IPS-20b (cell line): Measurements from ENCODE around the gene ZNF135.

Source experiments
- H3K27ac ChIP-seq: one replicate; pipeline ENCODE4 v1.5.1; 2013; ENCODE audit warnings: low read length
- H3K27me3 ChIP-seq: 2 replicates; pipeline ENCODE4 v1.6.1; 2013; ENCODE audit warnings: mild to moderate bottlenecking, low read length, inconsistent platforms; ENCODE audit not compliant: insufficient read depth
- H3K36me3 ChIP-seq: 2 replicates; pipeline ENCODE4 v1.6.1; 2013; ENCODE audit warnings: low read depth, mild to moderate bottlenecking, inconsistent platforms, low read length, moderate library complexity; ENCODE audit not compliant: insufficient read depth
- H3K4me1 ChIP-seq: 2 replicates; pipeline ENCODE4 v1.6.1; 2013; ENCODE audit warnings: mild to moderate bottlenecking, control low read depth, inconsistent platforms, low read length, moderate library complexity; ENCODE audit not compliant: insufficient read depth
- H3K4me3 ChIP-seq: 2 replicates; pipeline ENCODE4 v1.5.1; 2013; ENCODE audit warnings: mild to moderate bottlenecking, low read length, inconsistent platforms
- H3K9ac ChIP-seq: 2 replicates; pipeline ENCODE4 v1.6.1; 2013; ENCODE audit warnings: low read depth, mild to moderate bottlenecking, inconsistent platforms, low read length, moderate library complexity
- H3K9me3 ChIP-seq: 2 replicates; pipeline ENCODE4 v1.6.1; 2013; ENCODE audit warnings: mild to moderate bottlenecking, low read depth, low read length, inconsistent platforms; ENCODE audit not compliant: insufficient read depth

Gene ZNF135

GRCh38 chr19:58084596-58085347, 25.7 kb downstream of the ZNF135 start:
- peaks cover 63% of the 10 kb centered on the region for H3K9me3 ChIP-seq
- H3K36me3 ChIP-seq = peaks cover 16% of the 10 kb centered on the region; the same call in 1 of the 2 replicates
- no peak overlapping the region for H3K9ac ChIP-seq
- H3K4me3 ChIP-seq = no peak overlapping the region
- no peak overlapping the region for H3K27ac ChIP-seq
- no peaks in the 10 kb centered on the region for H3K4me1 ChIP-seq
- no peaks in the 10 kb centered on the region for H3K27me3 ChIP-seq

- Histone ChIP-seq H3K9me3 (peaks cover 58% of the 10 kb centered on the region), H3K36me3 (peaks cover 16% of the 10 kb centered on the region; the same call in 1 of the 2 replicates), H3K4me1 (no peaks in the 10 kb centered on the region)
Measured at GRCh38 chr19:58085348-58085875, 26.3 kb downstream of the ZNF135 start.

GRCh38 chr19:58086825-58087710, 28.0 kb downstream of the ZNF135 start:
- Histone ChIP-seq H3K4me1 (no peaks in the 10 kb centered on the region), H3K9me3 (peaks cover 43% of the 10 kb centered on the region)

More at GRCh38 chr19:58085348-58085875, 26.3 kb downstream of the ZNF135 start:
- H3K27me3 ChIP-seq = no peaks in the 10 kb centered on the region
- H3K27ac ChIP-seq = no peak overlapping the region
- H3K9ac ChIP-seq = no peak overlapping the region
- no peak overlapping the region for H3K4me3 ChIP-seq

GRCh38 chr19:58088521-58089052, 29.5 kb downstream of the ZNF135 start:
- Histone ChIP-seq H3K27me3 (no peaks in the 10 kb centered on the region), H3K4me3 (no peak overlapping the region), H3K9me3 (peaks cover 40% of the 10 kb centered on the region), H3K4me1 (no peaks in the 10 kb centered on the region), H3K27ac (no peak overlapping the region), H3K36me3 (peaks cover 16% of the 10 kb centered on the region; the same call in 1 of the 2 replicates), H3K9ac (no peak overlapping the region)

More at GRCh38 chr19:58086825-58087710, 28.0 kb downstream of the ZNF135 start:
- H3K27ac ChIP-seq = no peak overlapping the region
- no peak overlapping the region for H3K4me3 ChIP-seq
- peaks cover 16% of the 10 kb centered on the region; the same call in 1 of the 2 replicates for H3K36me3 ChIP-seq
- no peak overlapping the region for H3K9ac ChIP-seq
- H3K27me3 ChIP-seq = no peaks in the 10 kb centered on the region

- peaks cover 39% of the 10 kb centered on the region for H3K9me3 ChIP-seq
- no peak overlapping the region for H3K9ac ChIP-seq
- H3K27ac ChIP-seq = no peak overlapping the region
- no peaks in the 10 kb centered on the region for H3K4me1 ChIP-seq
- H3K4me3 ChIP-seq = no peak overlapping the region
- no peaks in the 10 kb centered on the region for H3K27me3 ChIP-seq
- peaks cover 16% of the 10 kb centered on the region; the same call in 1 of the 2 replicates for H3K36me3 ChIP-seq
Measured at GRCh38 chr19:58089846-58090245, 30.8 kb downstream of the ZNF135 start.

- peaks cover 44% of the 10 kb centered on the region for H3K9me3 ChIP-seq
- no peaks in the 10 kb centered on the region for H3K4me1 ChIP-seq
- peaks cover 9% of the 10 kb centered on the region; the same call in 1 of the 2 replicates for H3K36me3 ChIP-seq
- H3K4me3 ChIP-seq = no peak overlapping the region
- H3K27me3 ChIP-seq = no peaks in the 10 kb centered on the region
- no peak overlapping the region for H3K9ac ChIP-seq
- H3K27ac ChIP-seq = no peak overlapping the region
Measured at GRCh38 chr19:58091251-58091995, 32.3 kb downstream of the ZNF135 start.

DNA sequence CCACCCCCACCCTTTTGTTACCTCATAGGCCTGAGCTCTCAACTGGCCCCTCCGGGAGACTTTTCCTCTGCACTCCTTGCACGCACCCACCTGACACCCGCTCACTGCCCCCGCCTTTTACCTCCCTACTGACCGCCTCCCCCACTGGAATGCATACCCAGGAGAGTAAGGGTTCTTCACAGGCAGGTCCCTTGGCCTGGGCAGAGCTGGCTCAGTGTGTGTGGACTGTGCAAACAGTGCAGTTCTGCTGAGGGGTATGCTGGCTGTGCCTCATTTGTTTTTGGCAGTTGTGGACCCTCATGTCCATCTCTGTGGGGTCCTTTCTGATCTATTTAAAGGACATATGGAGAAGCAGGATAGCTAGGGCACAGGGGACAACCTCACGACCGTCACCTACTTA, 34.0 kb downstream of the ZNF135 start:
- Histone ChIP-seq H3K27me3 (no peaks in the 10 kb centered on the region), H3K36me3 (peaks cover 6% of the 10 kb centered on the region; the same call in 1 of the 2 replicates), H3K9ac (no peak overlapping the region), H3K4me3 (no peak overlapping the region), H3K4me1 (no peaks in the 10 kb centered on the region), H3K27ac (no peak overlapping the region), H3K9me3 (peaks cover 40% of the 10 kb centered on the region)

GRCh38 chr19:58095328-58095727, 36.2 kb downstream of the ZNF135 start:
- Histone ChIP-seq H3K9ac (no peak overlapping the region), H3K27me3 (no peaks in the 10 kb centered on the region), H3K4me1 (no peaks in the 10 kb centered on the region), H3K27ac (no peak overlapping the region), H3K4me3 (no peak overlapping the region), H3K36me3 (no peaks in the 10 kb centered on the region), H3K9me3 (peaks cover 43% of the 10 kb centered on the region)

GRCh38 chr19:58096884-58097283, 37.8 kb downstream of the ZNF135 start:
- Histone ChIP-seq H3K27ac (no peak overlapping the region), H3K4me1 (no peaks in the 10 kb centered on the region), H3K27me3 (no peaks in the 10 kb centered on the region), H3K9me3 (peaks cover 47% of the 10 kb centered on the region), H3K9ac (no peak overlapping the region), H3K4me3 (peak overlapping the region; percentile 85; the same call in 1 of the 2 replicates), H3K36me3 (no peaks in the 10 kb centered on the region)

DNA sequence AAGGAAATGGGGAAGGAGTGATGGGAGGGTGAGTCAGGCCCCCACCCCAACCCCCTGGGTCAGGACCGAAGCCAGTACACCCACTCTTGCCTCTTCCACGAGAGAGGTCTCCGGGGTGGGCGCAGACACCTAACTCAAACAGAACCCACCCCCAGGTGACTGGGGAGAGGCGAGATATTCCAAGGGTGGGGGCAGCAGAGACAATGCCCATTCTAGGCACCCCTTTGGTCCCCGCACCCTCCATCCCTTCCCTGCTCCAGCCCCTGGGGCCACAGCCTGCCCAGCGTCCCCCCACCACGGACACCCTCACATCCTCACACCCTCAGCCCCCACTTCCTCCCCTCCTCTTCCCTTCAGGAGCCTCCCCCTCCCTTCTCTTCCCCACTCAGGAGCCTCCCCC, 38.3 kb downstream of the ZNF135 start:
- Histone ChIP-seq H3K36me3 (no peaks in the 10 kb centered on the region), H3K4me3 (peak overlapping the region; percentile 85), H3K27me3 (no peaks in the 10 kb centered on the region), H3K9ac (no peak overlapping the region), H3K4me1 (no peaks in the 10 kb centered on the region), H3K9me3 (peaks cover 51% of the 10 kb centered on the region), H3K27ac (no peak overlapping the region)
